Ovary (tissue), 9 donors: ENCODE measurements around the gene PRM2. TPM values are rescaled to one million over a fixed set of nuclear protein-coding genes. Genes with fewer than 3 reads are reported as not detected.

ENCODE experiments used
- DNase-seq, 5 donors: peaks; one replicate each; pipeline ENCODE4 v3.0.0-alpha.2; 2019 to 2020
- H3K27ac ChIP-seq, 2 donors: fragments of 200-600 bp; one replicate each; pipeline versions ENCODE4 v1.5.1 to v1.8.0; 2019 to 2022
- H3K27me3 ChIP-seq: fragments of 200-600 bp; one replicate; pipeline ENCODE4 v1.8.0; 2022
- H3K36me3 ChIP-seq: fragments of 200-600 bp; sonication (generic); one replicate; pipeline ENCODE4 v1.5.1; 2019
- H3K4me1 ChIP-seq: one replicate; pipeline ENCODE4 v1.8.1; 2013; ENCODE audit warnings: mild to moderate bottlenecking, moderate library complexity; ENCODE audit not compliant: insufficient read depth
- H3K4me3 ChIP-seq: fragments of 200-600 bp; sonication (generic); one replicate; pipeline ENCODE4 v1.5.1; 2017
- H3K9me3 ChIP-seq, 2 donors: fragments of 200-600 bp in 1 of 2; sonication (generic) in 1 of 2; one replicate each; pipeline versions ENCODE4 v1.5.1 to v1.8.1; 2013 to 2019; ENCODE audit warnings: mild to moderate bottlenecking in 1 of 2, moderate library complexity in 1 of 2
- EP300 ChIP-seq: sonication (generic); formaldehyde crosslinking; IDR thresholded peaks from one replicate; pipeline ENCODE4 v1.6.1; 2017; ENCODE audit warnings: antibody characterized with exemption
- POLR2A ChIP-seq: fragments of 450-650 bp; IDR thresholded peaks from one replicate; pipeline ENCODE4 v1.6.1; 2017; ENCODE audit warnings: antibody characterized with exemption, mild to moderate bottlenecking, moderate library complexity
- WGBS, 3 donors: extraction: QIAGEN DNeasy Blood & Tissue Kit in 1 of 3; methylation state at CpG; one replicate each; pipeline versions ENCODE4 v1.1.5 to v1.1.7; 2013 to 2017; 5-methylcytosine and 5-hydroxymethylcytosine counted together
- intact Hi-C, 4 donors: fragments of 100-400 bp; cut with DNase I; formaldehyde crosslinking; loops; one replicate each; pipeline versions ENCODE4 v1.11.0 to v1.15.1; 2022 to 2023
- microRNA-seq, 3 donors: library from miRNA; unstranded; fragments of <30 nt; microRNA quantifications; one replicate each; pipeline versions ENCODE4 to v1.2.0, GENCODE V29; 2019 to 2020
- polyA plus RNA-seq, 2 donors: library from polyadenylated mRNA; stranded (reverse); fragments of 200-250 nt in 1 of 2; fragments of 350-450 nt in 1 of 2; fragmentation: Illumina TruSeq in 1 of 2; extraction: RNeasy Lipid Tissue Mini Kit (QIAGEN cat#74804) in 1 of 2; gene quantifications; one replicate each; pipeline ENCODE4 v1.2.3, GENCODE V29; 2013 to 2014
- small RNA-seq: library from RNA; depleted of rRNA; stranded (forward); fragments of <200 nt; gene quantifications from one replicate; pipeline ENCODE3, GENCODE V24; 2016
- total RNA-seq, 7 donors: library from RNA; depleted of rRNA in 2 of 7; stranded (reverse); fragments of >200 nt in 2 of 7; fragmentation: NEBNext Ultra II Directional in 3 of 7; extraction: Animal tissue kit (Norgen Biotek cat#: 25700) in 3 of 7; gene quantifications; one replicate each; pipeline versions ENCODE4 v1.1.0 to v1.2.4, GENCODE V29; 2016 to 2023
- TF ChIP-seq, protein P1 (sequence below), 3 donors: fragments of 450-650 bp in 2 of 3; fragments of 200-600 bp in 1 of 3; IDR thresholded peaks; one replicate each; pipeline versions ENCODE4 v1.5.1 to v1.8.0; 2016 to 2022; ENCODE audit warnings: antibody characterized with exemption in 3 of 3, mild to moderate bottlenecking in 1 of 3
- donor health status: DM: no; HTN: no; CAD: no; lungs with moderate emphysema.
- donor health status: DM: no; HTN: no; CAD: no.
- donor health status: Bipolar disorder and iron deficiency.
- donor health status: DM: yes; HTN: yes; CAD: no.
- donor health status: DM: no; HTN: no; CAD: no.
- donor health status: DM: yes; HTN: yes; CAD: no.

PRM2 gene
- total and polyA plus RNA-seq, 9 donors = not detected

DNA sequence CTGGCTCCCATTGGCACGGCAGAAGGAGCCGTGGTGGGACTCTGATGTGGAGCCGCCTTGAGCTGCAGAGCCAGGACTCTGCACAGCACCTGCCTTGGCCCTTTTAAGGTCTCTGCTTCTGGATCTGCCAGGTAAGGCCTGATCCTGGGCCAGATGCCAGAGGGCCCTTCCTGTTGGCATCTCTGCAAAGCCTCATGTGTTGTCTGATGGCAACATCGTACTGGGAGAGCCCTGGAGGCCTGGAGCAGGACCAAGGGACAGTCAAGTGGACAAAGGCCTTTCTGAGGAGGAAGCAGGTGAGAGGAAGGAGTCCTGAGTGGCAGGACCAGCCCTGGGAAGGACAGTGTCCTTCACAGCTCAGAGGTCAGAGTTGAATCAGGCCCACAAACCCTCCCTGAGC is 46.4 kb downstream of the PRM2 start:
- Histone ChIP-seq H3K9me3 (no peaks in the 10 kb centered on the region), H3K27me3 (no peaks in the 10 kb centered on the region), H3K4me1 (no peaks in the 10 kb centered on the region), H3K27ac (no peak overlapping the region), H3K36me3 (no peaks in the 10 kb centered on the region), H3K4me3 (no peak overlapping the region)
- intact Hi-C loops = no loop called here
- no peak for DNase-seq
- WGBS, 3 donors = 80 to 85% (median 84%) methylated on average over 4 of the region's 4 CpGs
- TF ChIP-seq, protein P1, sequence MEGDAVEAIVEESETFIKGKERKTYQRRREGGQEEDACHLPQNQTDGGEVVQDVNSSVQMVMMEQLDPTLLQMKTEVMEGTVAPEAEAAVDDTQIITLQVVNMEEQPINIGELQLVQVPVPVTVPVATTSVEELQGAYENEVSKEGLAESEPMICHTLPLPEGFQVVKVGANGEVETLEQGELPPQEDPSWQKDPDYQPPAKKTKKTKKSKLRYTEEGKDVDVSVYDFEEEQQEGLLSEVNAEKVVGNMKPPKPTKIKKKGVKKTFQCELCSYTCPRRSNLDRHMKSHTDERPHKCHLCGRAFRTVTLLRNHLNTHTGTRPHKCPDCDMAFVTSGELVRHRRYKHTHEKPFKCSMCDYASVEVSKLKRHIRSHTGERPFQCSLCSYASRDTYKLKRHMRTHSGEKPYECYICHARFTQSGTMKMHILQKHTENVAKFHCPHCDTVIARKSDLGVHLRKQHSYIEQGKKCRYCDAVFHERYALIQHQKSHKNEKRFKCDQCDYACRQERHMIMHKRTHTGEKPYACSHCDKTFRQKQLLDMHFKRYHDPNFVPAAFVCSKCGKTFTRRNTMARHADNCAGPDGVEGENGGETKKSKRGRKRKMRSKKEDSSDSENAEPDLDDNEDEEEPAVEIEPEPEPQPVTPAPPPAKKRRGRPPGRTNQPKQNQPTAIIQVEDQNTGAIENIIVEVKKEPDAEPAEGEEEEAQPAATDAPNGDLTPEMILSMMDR (IDR thresholded peaks at IDR 0.05) = no peak
- no peak for TF ChIP-seq EP300
- TF ChIP-seq POLR2A = no peak

DNA sequence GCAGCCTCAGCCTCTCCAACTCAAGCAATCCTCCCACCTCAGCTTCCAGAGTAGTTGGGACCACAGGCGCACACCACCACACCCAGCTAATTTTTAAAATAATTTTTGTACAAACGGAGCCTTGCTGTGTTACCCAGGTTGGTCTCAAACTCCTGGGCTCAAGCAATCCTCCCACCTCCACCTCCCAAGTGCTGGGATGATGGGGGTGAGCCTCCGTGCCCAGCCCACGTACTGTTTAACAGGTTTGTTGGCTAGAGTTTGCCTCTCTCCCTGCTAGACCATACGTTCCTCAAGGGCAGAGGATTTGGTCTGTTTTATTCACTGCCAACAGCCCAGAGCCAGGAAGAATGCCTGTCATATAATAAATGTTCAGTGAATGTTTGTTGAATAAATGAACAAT is 46.8 kb downstream of the PRM2 start:
- WGBS, 3 donors = 72 to 85% (median 78%) methylated on average over 5 of the region's 5 CpGs
- Histone ChIP-seq H3K36me3 (no peaks in the 10 kb centered on the region), H3K27ac (no peak overlapping the region), H3K9me3 (no peaks in the 10 kb centered on the region), H3K4me3 (no peak overlapping the region), H3K4me1 (no peaks in the 10 kb centered on the region), H3K27me3 (no peaks in the 10 kb centered on the region)
- TF ChIP-seq, protein P1 (IDR thresholded peaks at IDR 0.05) = no peak
- no peak for TF ChIP-seq POLR2A
- TF ChIP-seq EP300 = no peak
- DNase-seq = no peak
- intact Hi-C loops = no loop called here

GRCh38 chr16:11225677-11226549 is 50.4 kb downstream of the PRM2 start:
- 76 to 86% (median 81%) methylated on average over 16 to 18 of the region's 18 CpGs for WGBS, 3 donors
- Histone ChIP-seq H3K36me3 (no peaks in the 10 kb centered on the region), H3K4me3 (no peak overlapping the region), H3K4me1 (peaks cover 3% of the 10 kb centered on the region), H3K27me3 (no peaks in the 10 kb centered on the region), H3K9me3 (no peaks in the 10 kb centered on the region), H3K27ac (no peak overlapping the region)
- TF ChIP-seq EP300 (no peak), POLR2A (no peak)
- TF ChIP-seq, protein P1 (IDR thresholded peaks at IDR 0.05) = no peak
- intact Hi-C loops = no loop called here
- no peak for DNase-seq

Small RNA genes within 50 kb of the gene (microRNA-seq; reads per million reads assigned to microRNA genes)
- 0 reads per million in 3 donors for gene MIR548H2

Small RNA genes within 50 kb of the gene (small RNA-seq; reads per million reads assigned to genes)
- gene MIR548H2 (not detected), gene RF00019 (not detected), gene RF00554 (not detected)

Other genes starting within 250 kb of the PRM2 start
- 10 to 100 TPM in 2 of 7 donors, 1 to 10 TPM in 5; 6.3 to 42.7 (median 9.4) TPM for gene SOCS1, start 20.3 kb downstream of the PRM2 start, total RNA-seq
- 1 to 10 TPM; 1.1 to 5.5 TPM for gene SOCS1, start 20.3 kb downstream of the PRM2 start, polyA plus RNA-seq
- not detected for gene TNP2, start 7.2 kb downstream of the PRM2 start, total RNA-seq
- not detected for gene TNP2, start 7.2 kb downstream of the PRM2 start, polyA plus RNA-seq
- gene PRM3, start 2.9 kb downstream of the PRM2 start, total RNA-seq = not detected
- not detected for gene PRM3, start 2.9 kb downstream of the PRM2 start, polyA plus RNA-seq
- not detected for gene PRM1, start 4.8 kb upstream of the PRM2 start, total RNA-seq
- not detected for gene PRM1, start 4.8 kb upstream of the PRM2 start, polyA plus RNA-seq
- 1 to 10 TPM; 1.6 to 6.5 (median 2.9) TPM for gene RMI2, start 69.0 kb upstream of the PRM2 start, total RNA-seq
- 1 to 10 TPM; 4.7 to 6.7 TPM for gene RMI2, start 69.0 kb upstream of the PRM2 start, polyA plus RNA-seq